CD4-positive, alpha-beta T cell treated with Interleukin-6 for 4 hours (primary cell): ENCODE results near the gene FTMT.
"Not testable (repeated sequence)": the region's sequence is repeated elsewhere in the genome, so short reads cannot be mapped to it uniquely, and the experiment has no call there.

ENCODE experiments used
- DNase-seq: peaks from one replicate; pipeline ENCODE4 v3.0.0-alpha.2; 2020; ENCODE audit warnings: mixed read lengths

FTMT gene

DNA sequence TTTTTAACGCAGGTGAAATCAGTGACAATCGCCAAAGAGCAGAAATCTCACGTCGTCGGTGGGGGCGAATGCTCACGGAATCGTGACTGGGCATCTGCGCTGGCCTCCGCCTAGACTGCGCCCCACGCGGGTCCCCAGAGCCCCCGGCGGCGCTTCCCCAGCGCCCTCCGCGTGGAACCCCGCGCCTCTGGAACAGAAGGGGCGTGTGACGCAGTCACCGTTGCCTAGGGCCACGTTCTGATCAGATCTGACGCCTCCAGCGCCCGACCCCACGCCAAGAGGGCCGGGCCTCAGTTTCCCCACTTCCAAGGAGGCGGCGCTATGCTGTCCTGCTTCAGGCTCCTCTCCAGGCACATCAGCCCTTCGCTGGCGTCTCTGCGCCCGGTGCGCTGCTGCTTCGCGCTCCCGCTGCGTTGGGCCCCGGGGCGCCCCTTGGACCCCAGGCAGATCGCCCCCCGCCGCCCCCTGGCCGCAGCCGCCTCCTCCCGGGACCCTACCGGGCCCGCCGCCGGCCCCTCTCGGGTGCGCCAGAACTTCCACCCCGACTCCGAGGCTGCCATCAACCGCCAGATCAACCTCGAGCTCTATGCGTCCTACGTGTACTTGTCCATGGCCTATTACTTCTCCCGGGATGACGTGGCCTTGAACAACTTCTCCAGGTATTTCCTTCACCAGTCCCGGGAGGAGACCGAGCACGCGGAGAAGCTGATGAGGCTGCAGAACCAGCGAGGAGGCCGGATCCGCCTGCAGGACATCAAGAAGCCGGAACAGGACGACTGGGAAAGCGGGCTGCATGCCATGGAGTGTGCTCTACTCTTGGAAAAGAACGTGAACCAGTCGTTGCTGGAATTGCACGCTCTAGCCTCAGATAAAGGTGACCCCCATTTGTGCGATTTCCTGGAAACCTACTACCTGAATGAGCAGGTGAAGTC lies at the start of gene FTMT:
Gene FTMT (plus strand): TSS at position 240 of the 932 bp plus-strand sequence. CDS start 82 bp downstream, at position 322.
- no peak for DNase-seq

- not testable (repeated sequence) for DNase-seq
Measured at GRCh38 chr5:121805251-121805650, 46.4 kb upstream of the FTMT start.

GRCh38 chr5:121805911-121806310 lies 45.8 kb upstream of the FTMT start:
- DNase-seq, result no peak

DNA sequence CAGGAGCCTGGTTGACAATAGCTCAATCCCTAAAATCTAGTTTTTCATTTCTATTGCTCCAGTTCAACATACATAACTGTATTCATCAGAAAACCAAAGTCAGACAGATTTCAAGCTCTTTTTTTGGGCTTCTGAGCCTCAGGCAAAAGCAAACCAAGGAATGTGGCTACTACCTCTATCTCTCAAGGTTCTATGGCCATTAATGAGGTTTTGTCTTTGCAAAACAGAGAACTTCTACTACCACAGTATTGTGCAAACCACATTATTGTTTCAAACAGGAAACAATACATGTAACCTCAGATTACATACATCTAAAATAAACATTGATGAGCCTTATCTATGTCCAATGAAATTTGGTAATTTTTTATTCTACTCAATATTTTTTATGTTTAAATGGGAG lies 35.5 kb upstream of the FTMT start:
- DNase-seq, result no peak

- no peak for DNase-seq
Measured at GRCh38 chr5:121819682-121820261, 31.9 kb upstream of the FTMT start.

- no peak for DNase-seq
Measured at GRCh38 chr5:121833617-121834016, 18.1 kb upstream of the FTMT start.

DNA sequence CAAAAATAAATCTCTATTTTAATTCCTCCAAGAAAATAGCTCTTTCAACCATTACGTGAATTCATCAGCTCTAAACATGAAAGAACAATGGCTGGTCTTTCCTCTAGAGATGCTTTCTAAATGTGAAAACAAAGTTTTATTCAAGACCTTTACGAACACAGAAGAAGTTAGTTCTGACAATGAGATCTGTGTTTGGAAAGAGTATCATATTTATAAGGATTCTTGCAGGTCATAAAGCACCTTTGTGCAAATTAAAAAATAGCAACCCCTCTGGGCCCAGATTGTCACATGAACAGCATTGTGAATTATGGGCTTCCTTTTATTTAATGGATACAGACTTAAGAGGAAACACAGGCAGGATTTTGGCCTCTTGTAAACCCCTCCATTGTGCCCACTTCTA lies 17.7 kb upstream of the FTMT start:
- DNase-seq, result no peak

- DNase-seq, result no peak
Measured at GRCh38 chr5:121841892-121842291, 9.8 kb upstream of the FTMT start.

GRCh38 chr5:121850272-121850671 lies 1.4 kb upstream of the FTMT start:
- no peak for DNase-seq

GRCh38 chr5:121853850-121854249 lies 2.2 kb downstream of the FTMT start:
- DNase-seq, result no peak

DNA sequence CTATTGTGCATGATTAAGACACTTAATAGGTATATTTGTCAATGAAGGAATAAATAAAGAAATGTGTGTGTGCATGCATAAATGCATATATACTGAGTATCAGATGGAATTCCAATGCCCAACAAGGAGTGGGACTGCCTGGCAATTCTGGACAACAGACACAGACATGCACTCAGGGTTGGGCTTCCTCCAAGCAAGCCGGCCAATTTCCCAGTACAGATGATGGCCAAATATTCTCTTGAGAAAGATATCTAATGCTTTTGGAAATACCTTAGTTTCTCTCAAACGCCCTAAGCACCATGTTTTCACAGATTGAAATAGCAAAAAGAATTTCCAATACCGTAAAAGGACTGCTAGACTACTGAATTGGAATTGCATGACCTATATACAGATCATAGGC lies 11.1 kb downstream of the FTMT start:
- DNase-seq, result no peak

GRCh38 chr5:121863753-121864285 lies 12.1 kb downstream of the FTMT start:
- no peak for DNase-seq

- DNase-seq, result no peak
Measured at GRCh38 chr5:121867403-121867802, 15.7 kb downstream of the FTMT start.

DNA sequence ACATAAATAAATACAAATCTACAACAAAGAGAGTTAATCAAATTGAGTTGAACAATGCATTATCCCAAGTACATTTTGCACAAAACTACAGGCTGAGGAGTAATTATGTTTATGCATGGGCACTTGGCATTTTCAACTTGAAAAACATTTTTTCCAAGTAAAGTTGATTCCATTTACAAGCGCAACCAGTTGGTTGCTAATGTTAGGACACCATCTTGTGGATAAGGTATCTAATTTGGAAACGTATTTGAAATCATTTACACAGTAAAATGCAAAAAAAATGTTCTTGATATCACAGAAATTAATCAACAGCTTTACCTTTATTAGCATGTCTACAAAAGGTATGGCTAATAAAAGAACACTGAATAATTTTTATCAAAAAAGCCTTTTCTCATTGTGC lies 18.8 kb downstream of the FTMT start:
- no peak for DNase-seq

GRCh38 chr5:121872856-121873255 lies 21.2 kb downstream of the FTMT start:
- no peak for DNase-seq

DNA sequence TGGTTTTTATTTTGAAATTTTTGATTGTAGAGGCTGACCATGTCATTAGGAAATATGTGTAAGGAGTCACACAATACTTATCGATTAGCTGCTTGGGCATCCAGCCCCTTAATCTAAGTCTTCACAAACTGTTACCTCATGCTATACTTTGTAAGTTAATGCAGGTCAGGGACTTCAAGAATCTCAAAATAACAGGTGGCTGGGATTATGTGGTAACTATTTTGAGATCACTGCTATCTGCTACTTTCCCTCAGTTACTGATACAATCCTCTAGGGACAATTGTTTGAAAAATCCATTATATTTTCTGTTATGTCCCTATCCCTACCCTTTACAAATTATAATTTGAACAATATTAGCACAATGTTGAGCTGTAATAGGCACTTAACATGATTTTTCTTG lies 21.7 kb downstream of the FTMT start:
- DNase-seq, result no peak

DNA sequence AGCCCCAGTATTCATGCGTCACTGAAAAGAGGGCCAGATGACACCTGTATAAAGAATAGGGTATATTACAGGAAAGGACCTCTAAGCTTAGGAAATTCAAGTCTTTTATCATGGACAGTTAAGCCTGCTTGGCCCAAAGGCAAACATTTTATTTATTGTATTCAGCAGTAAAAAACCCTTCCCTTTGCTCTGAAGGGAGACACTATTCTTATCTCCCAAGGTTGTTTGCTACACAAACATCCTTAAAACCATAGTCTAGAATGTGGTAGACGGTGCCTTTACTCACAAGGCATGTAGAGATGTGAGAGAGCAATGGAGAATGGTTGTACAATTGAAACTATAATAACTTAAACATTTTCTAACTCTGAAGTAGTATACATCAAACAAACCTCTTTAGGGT lies 33.9 kb downstream of the FTMT start:
- DNase-seq, result no peak

DNA sequence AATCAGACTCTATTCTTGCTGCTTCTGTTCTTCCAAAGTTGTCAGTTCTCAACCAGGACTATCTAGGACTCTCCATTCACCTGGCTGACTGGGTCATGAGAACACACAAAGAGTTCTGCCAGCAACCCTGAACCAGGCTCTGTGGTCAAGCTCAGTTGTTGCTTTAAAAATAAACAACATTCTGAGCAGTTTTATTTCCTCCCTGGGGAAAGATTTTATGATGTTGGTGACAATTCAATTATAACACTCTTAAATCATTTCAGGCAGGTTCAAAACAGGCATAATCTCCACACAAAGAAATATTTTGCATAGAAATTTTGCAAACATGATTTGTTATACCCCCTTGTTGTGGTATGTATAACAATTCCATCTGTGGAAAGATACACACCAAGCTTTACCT lies 36.0 kb downstream of the FTMT start:
- no peak for DNase-seq

- no peak for DNase-seq
Measured at GRCh38 chr5:121890297-121890858, 38.7 kb downstream of the FTMT start.

- DNase-seq, result no peak
Measured at GRCh38 chr5:121897341-121897740, 45.7 kb downstream of the FTMT start.

- no peak for DNase-seq
Measured at GRCh38 chr5:121899346-121899745, 47.7 kb downstream of the FTMT start.
